Chondrocyte (in vitro differentiated cells): ENCODE measurements around the gene PRR5. TPM values are rescaled to one million over a fixed set of nuclear protein-coding genes. Genes with fewer than 3 reads are reported as not detected.

ENCODE experiments used
- DNase-seq: peaks from one replicate; pipeline ENCODE4 v3.0.0; 2021; ENCODE audit warnings: mixed read lengths, low spot score
- H3K27ac Mint-ChIP-seq: one replicate; pipeline ENCODE4 v1.8.0; 2021; ENCODE audit warnings: mild to moderate bottlenecking, moderate library complexity, mixed read lengths; ENCODE audit not compliant: unreplicated experiment
- H3K27me3 Mint-ChIP-seq: 2 replicates; pipeline ENCODE4 v1.8.0; 2021; ENCODE audit warnings: low read depth, mixed read lengths
- H3K36me3 Mint-ChIP-seq: 2 replicates; pipeline ENCODE4 v1.8.0; 2021; ENCODE audit warnings: low read depth, mixed read lengths
- H3K4me1 Mint-ChIP-seq: 2 replicates; pipeline ENCODE4 v1.8.0; 2021; ENCODE audit warnings: low read depth, mild to moderate bottlenecking, mixed read lengths
- H3K4me3 Mint-ChIP-seq: one replicate; pipeline ENCODE4 v1.8.0; 2021; ENCODE audit warnings: mild to moderate bottlenecking, moderate library complexity, mixed read lengths; ENCODE audit not compliant: unreplicated experiment
- H3K9me3 Mint-ChIP-seq: 2 replicates; pipeline ENCODE4 v1.8.0; 2021; ENCODE audit warnings: low read depth, mixed read lengths
- CTCF ChIP-seq: fragments of 200-600 bp; sonication (generic); IDR thresholded peaks from 2 replicates; pipeline ENCODE4 v1.5.0; 2021; ENCODE audit warnings: antibody characterized with exemption, mild to moderate bottlenecking, moderate library complexity
- total RNA-seq: library from RNA; stranded (reverse); gene quantifications from 3 replicates; pipeline ENCODE4 v1.2.1, GENCODE V29; 2021

PRR5 gene
- total RNA-seq, 1 donor from 2014 or later, result 15.1 TPM

GRCh38 chr22:44709881-44710392, 7.9 kb downstream of the PRR5 start:
- Mint-ChIP-seq H3K36me3 (no peaks in the 10 kb centered on the region), H3K9me3 (no peaks in the 10 kb centered on the region), H3K4me3 (no peak overlapping the region), H3K27me3 (no peaks in the 10 kb centered on the region), H3K4me1 (no peaks in the 10 kb centered on the region), H3K27ac (no peak overlapping the region)
- no peak for DNase-seq
- no peak for TF ChIP-seq CTCF

- no peaks in the 10 kb centered on the region for H3K9me3 Mint-ChIP-seq
- no peak overlapping the region for H3K4me3 Mint-ChIP-seq
- H3K27me3 Mint-ChIP-seq, result no peaks in the 10 kb centered on the region
- no peak overlapping the region for H3K27ac Mint-ChIP-seq
- H3K36me3 Mint-ChIP-seq, result no peaks in the 10 kb centered on the region
- DNase-seq, result no peak
- no peaks in the 10 kb centered on the region for H3K4me1 Mint-ChIP-seq
- TF ChIP-seq CTCF, result no peak
Observed at GRCh38 chr22:44710474-44711240, 8.7 kb downstream of the PRR5 start.

GRCh38 chr22:44711241-44711560, 9.2 kb downstream of the PRR5 start:
- no peak overlapping the region for H3K4me3 Mint-ChIP-seq
- no peaks in the 10 kb centered on the region for H3K4me1 Mint-ChIP-seq
- H3K36me3 Mint-ChIP-seq, result no peaks in the 10 kb centered on the region
- no peaks in the 10 kb centered on the region for H3K27me3 Mint-ChIP-seq
- no peak for DNase-seq
- no peak overlapping the region for H3K27ac Mint-ChIP-seq
- no peaks in the 10 kb centered on the region for H3K9me3 Mint-ChIP-seq
- TF ChIP-seq CTCF, result no peak

GRCh38 chr22:44711690-44712555, 9.9 kb downstream of the PRR5 start:
- peak; percentile 87 for DNase-seq
- Mint-ChIP-seq H3K36me3 (no peaks in the 10 kb centered on the region), H3K27ac (no peak overlapping the region), H3K9me3 (no peaks in the 10 kb centered on the region), H3K27me3 (no peaks in the 10 kb centered on the region), H3K4me1 (no peaks in the 10 kb centered on the region), H3K4me3 (no peak overlapping the region)
- no peak for TF ChIP-seq CTCF

- Mint-ChIP-seq H3K4me3 (no peak overlapping the region), H3K27me3 (no peaks in the 10 kb centered on the region), H3K9me3 (no peaks in the 10 kb centered on the region), H3K36me3 (no peaks in the 10 kb centered on the region), H3K27ac (no peak overlapping the region), H3K4me1 (no peaks in the 10 kb centered on the region)
- no peak for TF ChIP-seq CTCF
- DNase-seq, result no peak
Observed at GRCh38 chr22:44712962-44713361, 11.0 kb downstream of the PRR5 start.
